ENCODE data around the gene ZSCAN21. TPM values are rescaled to one million over a fixed set of nuclear protein-coding genes. Genes with fewer than 3 reads are reported as not detected.

Gene ZSCAN21
- total RNA-seq, 1 donor from 2014 or later = 14.8 TPM

GRCh38 chr7:100088621-100089457 is 39.3 kb downstream of the ZSCAN21 start, which contains the start of gene COPS6:
COPS6 (plus strand) TSS chr7:100088969; CDS start chr7:100088991, 22 bp downstream.
- Histone ChIP-seq H3K36me3 (ENCODE audit: control insufficient read depth, insufficient read depth, low read length) (peaks cover 7% of the 10 kb centered on the region), H3K27me3 (ENCODE audit: control insufficient read depth, insufficient read depth, low read length) (no peaks in the 10 kb centered on the region), H3K4me3 (ENCODE audit: low read depth, low read length) (peak within 1 kb of the TSS; percentile 94)
- DNase-seq (ENCODE audit: low read depth) = no peak
- TF ChIP-seq CTCF (IDR thresholded peaks at IDR 0.05; ENCODE audit: insufficient read depth, low read length, poor library complexity, severe bottlenecking) = no peak

GRCh38 chr7:100089458-100090196 is 40.1 kb downstream of the ZSCAN21 start:
- Histone ChIP-seq H3K27me3 (ENCODE audit: control insufficient read depth, insufficient read depth, low read length) (no peaks in the 10 kb centered on the region), H3K36me3 (ENCODE audit: control insufficient read depth, insufficient read depth, low read length) (peaks cover 9% of the 10 kb centered on the region), H3K4me3 (ENCODE audit: low read depth, low read length) (peak overlapping the region; percentile 94)
- DNase-seq (ENCODE audit: low read depth) = no peak
- no peak for TF ChIP-seq CTCF (IDR thresholded peaks at IDR 0.05; ENCODE audit: insufficient read depth, low read length, poor library complexity, severe bottlenecking)

GRCh38 chr7:100090527-100091410 is 41.2 kb downstream of the ZSCAN21 start:
- no peak overlapping the region for H3K4me3 ChIP-seq (ENCODE audit: low read depth, low read length)
- H3K27me3 ChIP-seq (ENCODE audit: control insufficient read depth, insufficient read depth, low read length) = no peaks in the 10 kb centered on the region
- no peak for TF ChIP-seq CTCF (IDR thresholded peaks at IDR 0.05; ENCODE audit: insufficient read depth, low read length, poor library complexity, severe bottlenecking)
- peaks cover 10% of the 10 kb centered on the region for H3K36me3 ChIP-seq (ENCODE audit: control insufficient read depth, insufficient read depth, low read length)
- no peak for DNase-seq (ENCODE audit: low read depth)

- DNase-seq (ENCODE audit: low read depth) = no peak
- no peak overlapping the region for H3K4me3 ChIP-seq (ENCODE audit: low read depth, low read length)
- peaks cover 10% of the 10 kb centered on the region for H3K36me3 ChIP-seq (ENCODE audit: control insufficient read depth, insufficient read depth, low read length)
- no peak for TF ChIP-seq CTCF (IDR thresholded peaks at IDR 0.05; ENCODE audit: insufficient read depth, low read length, poor library complexity, severe bottlenecking)
- H3K27me3 ChIP-seq (ENCODE audit: control insufficient read depth, insufficient read depth, low read length) = no peaks in the 10 kb centered on the region
Observed at GRCh38 chr7:100091411-100092181, 42.0 kb downstream of the ZSCAN21 start.

- Histone ChIP-seq H3K4me3 (ENCODE audit: low read depth, low read length) (no peak overlapping the region), H3K36me3 (ENCODE audit: control insufficient read depth, insufficient read depth, low read length) (peaks cover 14% of the 10 kb centered on the region), H3K27me3 (ENCODE audit: control insufficient read depth, insufficient read depth, low read length) (no peaks in the 10 kb centered on the region)
- no peak for DNase-seq (ENCODE audit: low read depth)
- no peak for TF ChIP-seq CTCF (IDR thresholded peaks at IDR 0.05; ENCODE audit: insufficient read depth, low read length, poor library complexity, severe bottlenecking)
Observed at GRCh38 chr7:100093054-100093453, 43.5 kb downstream of the ZSCAN21 start.
